HG03064 (cell line): ENCODE data around the gene DPH7.
"Not testable (repeated sequence)": the region's sequence is repeated elsewhere in the genome, so short reads cannot be mapped to it uniquely, and the experiment has no call there.

ENCODE experiments used
- ATAC-seq: cut with Tn5 transposase; IDR thresholded peaks from one replicate; pipeline ENCODE4 v1.9.1; 2021; ENCODE audit warnings: low read depth; ENCODE audit not compliant: unreplicated experiment

The DPH7 gene

DNA sequence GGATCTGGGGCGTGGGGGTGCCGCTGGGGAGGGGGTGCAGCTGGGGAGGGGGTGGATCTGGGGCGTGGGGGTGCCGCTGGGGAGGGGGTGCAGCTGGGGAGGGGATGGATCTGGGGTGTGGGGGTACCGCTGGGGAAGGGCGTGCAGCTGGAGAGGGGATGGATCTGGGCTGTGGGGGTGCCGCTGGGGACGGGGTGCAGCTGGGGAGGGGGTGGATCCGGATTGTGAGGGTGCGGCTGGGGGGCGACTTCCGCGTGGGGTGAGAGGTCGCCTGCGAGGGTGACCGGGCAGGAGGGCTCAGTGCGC, 27.8 kb downstream of the DPH7 start:
- not testable (repeated sequence) for ATAC-seq

DNA sequence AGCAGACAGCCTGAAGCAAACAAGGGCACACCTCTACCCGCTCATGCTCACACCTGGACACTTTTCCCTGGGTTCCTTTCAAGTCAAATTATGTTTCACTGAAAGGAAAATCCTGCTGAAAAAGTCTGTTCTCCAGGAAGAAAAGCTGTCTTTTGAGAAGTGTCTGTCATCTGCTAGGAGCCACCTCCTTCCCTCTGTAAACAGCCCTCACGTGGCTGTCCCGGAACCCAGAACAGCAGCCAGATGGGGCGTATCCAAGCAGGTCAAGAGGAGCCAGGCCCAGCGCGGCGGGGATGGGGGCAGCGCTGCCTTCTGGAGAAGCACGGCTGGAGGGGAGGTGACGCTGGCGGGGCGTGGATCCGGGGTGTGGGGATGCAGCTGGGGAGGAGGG, 28.5 kb downstream of the DPH7 start, which contains the start of gene PNPLA7:
Gene PNPLA7 (minus strand): TSS at position 172 of the 391 bp plus-strand sequence. CDS start 205 bp downstream, outside the sequence.
- ATAC-seq: no peak

DNA sequence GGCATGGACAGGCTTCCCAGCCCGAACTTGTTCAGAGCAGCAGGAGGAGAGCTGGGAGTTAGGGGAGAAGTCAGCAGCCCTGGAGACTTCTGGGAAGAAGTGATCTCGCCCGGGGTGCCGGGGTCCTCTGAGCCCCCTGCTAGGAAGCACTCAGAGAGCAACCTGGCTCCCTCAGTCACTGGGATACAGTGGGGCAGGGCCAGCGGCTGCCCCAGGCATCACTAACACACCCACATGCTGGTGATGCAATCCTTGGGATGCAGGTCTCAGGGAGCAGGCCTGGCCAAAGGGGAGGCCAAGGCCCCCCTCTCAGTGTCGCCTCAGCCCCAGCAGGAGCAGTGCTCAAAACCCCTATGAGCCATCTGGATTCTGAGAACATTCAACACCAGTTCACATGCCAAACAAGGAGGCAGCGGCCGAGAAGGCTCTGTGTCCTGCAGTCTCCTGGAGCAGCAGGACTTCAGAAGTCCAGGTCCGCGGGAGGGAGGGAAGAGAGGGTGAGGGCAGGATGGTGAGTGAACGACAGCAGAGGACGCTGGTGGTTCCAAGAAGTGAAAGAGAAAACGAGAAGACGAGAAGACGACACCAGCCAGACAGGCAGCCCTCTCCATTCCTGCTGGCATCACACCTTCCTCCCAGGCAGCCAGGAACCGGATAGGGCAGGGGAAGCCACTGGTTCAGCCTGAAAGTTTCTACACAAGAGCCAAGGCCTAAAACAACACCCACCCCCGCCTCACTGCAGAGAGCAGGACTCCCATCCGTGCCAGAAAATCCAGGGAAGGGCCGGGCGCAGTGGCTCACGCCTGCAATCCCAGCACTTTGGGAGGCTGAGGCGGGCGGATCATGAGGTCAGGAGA, 30.8 kb downstream of the DPH7 start:
- no peak for ATAC-seq

DNA sequence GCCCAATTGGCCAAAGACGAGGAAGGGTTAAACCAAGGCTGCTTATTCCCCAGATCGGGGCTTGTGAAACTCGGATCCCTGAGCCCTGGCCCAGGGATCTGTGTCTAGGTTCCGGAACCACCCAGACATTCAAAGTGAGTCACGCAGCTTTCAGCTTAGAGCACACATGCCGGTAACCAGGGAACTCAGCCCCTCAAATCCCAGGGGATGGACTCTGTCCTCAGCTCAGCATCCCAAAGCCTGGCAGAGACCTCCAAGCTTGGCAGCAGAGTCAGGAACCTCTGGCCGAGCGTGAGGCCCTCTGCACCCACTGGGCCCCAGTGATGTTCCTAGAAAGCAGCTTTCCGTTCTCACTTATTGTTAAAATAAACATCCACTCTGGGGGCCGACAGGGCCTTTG, 33.6 kb downstream of the DPH7 start:
- ATAC-seq: no peak

DNA sequence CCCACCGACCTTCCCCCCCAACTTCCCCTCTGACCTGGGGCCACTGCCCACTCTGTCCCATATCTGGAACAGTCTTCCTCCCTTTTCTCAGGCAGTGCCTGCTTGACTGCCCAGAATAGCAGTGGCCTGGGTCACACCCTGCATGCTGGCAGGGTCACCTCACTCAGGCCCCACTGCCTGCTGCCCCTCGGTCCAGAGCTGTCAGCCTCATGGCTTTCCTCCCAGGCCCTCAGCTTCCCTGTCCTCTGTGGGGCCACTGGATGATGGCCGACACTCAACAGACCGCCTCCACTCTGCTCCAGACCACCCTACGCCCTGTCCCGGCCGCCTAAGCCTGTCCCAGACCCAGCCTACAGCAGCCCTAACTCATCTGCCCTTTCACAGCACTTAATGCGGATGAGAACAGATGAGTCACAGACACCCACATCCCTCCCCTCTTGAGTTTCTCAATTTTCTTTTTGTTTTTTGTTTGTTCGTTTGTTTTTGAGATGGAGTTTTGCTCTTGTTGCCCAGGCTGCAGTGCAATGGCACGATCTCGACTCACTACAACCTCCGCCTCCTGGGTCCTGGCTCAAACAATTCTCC, 34.5 kb downstream of the DPH7 start:
- ATAC-seq: no peak

DNA sequence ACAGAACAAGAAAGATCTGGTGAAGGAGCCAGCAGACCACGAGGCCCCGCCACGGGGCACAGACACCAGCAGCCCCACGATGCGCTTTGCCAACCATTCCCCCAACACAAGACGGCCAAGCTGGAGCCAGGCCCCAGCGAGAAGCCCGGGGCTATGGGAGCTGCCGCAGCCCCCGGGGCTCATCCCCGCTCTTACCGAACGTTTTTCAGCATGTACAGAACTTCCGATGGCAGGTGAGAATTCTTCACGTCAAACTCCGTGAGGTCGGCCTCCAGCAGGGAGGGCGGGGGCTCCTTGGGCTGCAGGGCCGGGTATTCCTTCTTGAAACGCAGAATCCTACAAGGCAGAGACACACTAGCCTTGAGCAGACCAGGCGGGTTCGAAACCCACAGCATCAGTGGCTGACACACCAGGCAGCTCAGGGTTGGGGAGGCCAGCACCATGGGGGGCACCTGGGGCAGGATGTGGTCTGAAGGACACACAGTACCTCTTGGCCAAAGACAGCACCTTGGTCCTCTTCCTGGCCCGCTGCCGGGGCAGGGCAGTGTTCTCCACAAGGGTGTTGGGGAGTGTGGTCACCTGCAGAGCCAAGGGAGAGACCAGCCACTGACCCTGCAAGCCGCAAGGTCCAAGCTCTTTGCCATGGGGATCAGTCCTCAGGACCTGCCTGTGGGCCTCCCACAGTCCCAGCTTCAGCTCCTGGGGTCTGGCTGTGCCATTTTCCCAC, 35.3 kb downstream of the DPH7 start:
- ATAC-seq: no peak

DNA sequence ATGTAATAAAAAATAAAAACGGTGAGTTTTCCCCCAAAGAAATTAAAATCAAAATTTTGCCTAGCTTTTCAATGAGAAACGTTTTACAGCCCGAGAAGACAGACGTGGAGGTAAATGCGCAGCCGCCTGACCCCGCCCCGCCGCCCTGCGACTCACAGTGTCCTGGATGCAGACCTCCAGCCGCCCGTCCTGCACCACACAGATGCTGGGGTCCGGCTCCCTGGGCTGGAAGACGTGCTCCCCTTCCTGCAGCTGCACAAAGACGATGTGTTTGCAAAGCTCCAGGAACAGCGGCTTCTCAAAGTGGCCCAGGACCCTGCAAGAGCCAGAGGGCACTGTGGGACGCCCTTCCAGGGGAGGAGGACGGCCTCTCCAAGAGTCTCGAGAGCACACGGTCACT, 36.2 kb downstream of the DPH7 start:
- ATAC-seq: no peak

DNA sequence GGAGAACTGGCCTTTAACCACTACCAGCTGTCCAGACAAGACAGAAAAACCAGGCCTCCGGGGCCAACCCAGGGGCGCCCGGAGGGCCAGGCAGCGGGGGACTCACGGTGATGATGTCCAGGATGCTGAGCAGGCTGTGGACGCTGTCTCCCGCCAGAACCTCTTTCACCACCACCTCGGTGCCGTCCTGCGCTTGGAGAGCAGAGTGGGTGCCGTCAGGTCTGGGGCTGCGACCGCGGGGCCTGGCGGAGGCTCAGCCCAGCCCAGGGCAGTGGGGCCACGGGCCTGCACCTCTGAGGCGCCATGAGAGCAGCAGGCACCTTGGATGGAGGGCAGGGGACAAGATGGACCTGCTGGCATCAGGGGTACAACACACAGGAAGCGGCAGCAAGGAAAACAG, 38.2 kb downstream of the DPH7 start:
- no peak for ATAC-seq

DNA sequence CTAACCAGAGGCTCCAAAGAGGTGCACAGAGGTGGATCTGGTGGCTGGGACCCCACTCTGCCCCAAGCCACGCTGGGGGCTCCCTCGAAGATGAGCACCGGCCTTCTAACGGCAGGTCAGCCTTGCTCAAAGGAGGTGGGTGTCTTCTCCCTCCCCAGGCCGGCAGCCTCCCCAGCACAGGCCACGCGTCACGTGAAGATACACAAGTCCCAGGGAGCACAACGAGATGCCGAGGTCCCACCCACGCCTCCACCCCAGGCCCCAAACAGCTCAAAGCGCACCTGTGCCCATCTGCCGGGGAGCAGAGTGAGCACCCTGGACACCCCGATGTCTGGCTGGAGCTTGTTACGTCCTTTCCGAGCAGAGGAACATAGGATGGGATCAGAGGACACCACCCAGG, 40.7 kb downstream of the DPH7 start:
- no peak for ATAC-seq

DNA sequence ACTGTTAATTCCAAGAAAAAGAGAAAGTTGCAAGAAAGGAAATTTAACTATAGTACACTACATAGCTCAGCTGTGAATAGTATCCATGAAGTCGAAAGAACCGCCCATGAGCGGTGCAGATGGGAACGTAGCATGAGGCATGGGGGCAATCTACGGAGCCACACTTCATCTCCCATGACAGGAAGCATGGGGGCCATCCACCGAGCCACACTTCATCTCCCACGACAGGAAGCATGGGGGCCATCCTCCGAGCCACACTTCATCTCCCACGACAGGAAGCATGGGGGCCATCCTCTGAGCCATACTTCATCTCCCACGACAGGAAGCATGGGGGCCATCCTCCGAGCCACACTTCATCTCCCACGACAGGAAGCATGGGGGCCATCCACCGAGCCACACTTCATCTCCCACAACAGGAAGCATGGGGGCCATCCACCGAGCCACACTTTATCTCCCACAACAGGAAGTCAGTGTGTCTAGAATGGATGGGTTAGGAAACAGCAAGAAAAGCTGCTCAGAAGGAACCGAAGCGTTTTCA, 42.1 kb downstream of the DPH7 start:
- not testable (repeated sequence) for ATAC-seq

DNA sequence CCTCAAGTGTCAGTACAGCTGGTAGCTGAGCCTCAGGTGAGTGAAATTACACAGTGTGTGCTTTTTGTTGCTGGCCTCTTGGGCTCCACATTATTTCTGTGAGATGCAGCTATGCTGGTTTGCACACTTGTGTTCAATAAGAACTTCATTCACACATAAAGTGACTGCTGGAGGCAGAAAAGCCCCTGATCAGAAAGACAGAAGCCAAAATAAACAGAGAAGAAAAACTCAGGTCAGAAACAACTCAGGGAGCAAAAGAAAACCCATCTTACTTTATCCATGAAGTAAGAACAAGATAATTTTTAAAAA, 43.7 kb downstream of the DPH7 start:
- ATAC-seq: no peak

DNA sequence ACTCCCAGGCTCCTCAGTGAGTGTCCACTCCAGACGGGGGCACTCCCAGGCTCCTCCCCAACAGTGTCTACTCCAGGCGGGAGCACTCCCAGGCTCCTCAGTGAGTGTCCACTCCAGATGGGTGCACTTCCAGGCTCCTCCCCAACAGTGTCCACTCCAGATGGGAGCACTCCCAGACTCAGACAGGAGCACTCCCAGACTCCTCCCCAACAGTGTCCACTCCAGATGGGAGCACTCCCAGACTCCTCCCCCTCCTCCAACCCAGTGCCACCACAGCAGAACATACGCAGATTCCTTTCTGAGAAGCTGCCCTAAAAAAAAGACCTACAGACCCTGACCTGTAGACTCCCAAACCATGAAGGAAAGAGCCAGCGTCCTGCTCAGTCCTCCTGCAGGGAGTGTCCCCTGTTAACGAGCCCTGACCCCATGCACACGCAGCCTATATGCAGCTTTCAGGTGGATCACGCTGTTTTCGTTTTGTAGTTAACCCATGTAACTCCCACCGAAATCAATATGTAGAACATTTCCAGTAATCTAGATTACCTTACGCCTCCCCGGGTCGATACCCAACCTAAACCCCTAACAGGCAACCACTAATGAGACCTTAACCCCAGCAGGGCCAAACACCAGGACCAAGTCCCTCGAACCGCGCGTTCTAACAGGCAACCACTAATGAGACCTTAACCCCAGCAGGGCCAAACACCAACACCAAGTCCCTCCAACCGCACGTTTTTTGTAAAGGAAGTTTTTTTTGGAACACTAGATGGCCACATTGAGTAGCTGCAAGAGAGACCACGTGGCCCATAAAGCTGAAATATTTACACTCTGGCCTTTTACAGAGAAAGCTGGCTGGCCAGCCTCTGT, 44.2 kb downstream of the DPH7 start:
- ATAC-seq: no peak

DNA sequence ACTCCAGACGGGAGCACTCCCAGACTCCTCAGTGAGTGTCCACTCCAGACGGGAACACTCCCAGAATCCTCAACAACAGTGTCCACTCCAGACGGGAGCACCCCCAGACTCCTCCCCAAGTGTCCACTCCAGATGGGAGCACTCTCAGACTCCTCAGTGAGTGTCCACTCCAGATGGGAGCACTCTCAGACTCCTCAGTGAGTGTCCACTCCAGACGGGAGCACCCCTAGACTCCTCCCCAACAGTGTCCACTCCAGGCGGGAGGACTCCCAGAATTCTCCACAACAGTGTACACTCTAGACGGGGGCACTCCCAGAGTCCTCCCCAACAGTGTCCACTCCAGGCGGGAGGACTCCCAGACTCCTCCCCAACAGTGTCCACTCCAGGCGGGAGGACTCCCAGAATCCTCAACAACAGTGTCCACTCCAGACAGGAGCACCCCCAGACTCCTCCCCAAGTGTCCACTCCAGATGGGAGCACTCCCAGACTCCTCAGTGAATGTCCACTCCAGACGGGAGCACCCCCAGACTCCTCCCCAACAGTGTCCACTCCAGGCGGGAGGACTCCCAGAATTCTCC, 45.7 kb downstream of the DPH7 start:
- ATAC-seq: not testable (repeated sequence)

DNA sequence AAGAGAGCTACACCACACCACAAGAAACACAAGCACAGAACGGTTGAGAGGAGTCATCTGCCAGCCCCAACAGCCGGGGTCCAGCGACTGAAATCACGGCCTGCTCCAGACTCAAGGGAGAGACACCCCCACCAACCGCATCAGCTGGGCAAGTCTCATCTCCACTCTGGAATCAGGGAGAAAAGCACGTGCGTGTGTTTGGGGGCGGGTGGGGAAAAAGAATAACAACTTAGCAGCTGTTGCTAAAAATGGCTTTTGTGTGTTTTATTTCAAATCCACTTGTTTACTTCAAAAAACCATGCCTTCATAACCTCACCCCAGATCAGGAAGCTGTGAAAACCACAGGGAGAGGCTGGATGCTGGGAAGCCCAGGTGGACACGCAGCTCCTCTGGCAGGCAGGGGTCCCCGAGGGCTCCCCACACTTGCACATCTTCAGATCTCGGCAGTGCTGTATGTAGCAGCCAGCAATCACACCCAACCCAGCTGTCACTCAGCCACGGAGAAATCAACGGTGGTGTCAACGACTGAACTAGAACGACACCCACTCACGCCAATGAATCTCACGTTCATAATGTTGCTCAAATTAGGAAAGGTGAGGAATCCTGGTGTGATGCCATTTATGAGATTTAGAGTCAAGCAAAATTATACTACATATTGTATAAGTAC, 47.5 kb downstream of the DPH7 start:
- ATAC-seq: no peak

DNA sequence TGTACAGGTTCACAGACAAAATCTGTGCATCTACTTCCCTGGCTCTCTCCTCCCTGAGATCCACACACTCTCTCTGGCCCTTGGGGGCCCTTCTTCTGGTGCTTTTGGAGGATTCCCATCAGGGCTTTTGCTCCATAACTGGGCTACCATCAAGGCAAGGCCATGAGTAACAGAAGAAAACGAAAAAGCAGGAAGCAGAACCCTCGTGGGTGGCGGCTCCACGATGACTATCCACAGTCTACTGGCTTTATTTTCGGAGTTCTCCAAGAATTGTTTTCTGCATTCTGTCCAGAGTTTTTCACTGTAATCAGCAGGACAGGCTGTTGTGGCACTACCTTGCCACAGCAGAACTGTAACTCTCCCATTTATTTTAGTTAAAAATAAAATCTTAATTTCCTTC, 48.4 kb downstream of the DPH7 start:
- ATAC-seq: no peak

DNA sequence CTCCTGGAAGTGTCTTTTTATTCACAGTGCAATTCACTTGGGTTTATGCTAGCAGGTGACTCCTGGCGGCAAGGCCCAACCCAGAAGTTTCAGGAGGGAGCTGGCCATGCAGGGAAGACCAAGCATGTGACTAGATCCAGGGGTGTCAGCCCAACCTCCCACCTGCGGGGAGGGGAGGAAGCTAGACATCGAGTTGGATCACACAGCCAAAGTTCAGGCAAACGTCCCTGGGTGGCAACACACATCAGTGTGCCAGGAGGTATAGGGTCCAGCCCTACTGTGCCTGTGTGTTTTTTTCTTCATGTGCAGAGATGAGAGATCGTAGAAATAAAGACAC, 53.8 kb downstream of the DPH7 start:
- ATAC-seq: no peak

DNA sequence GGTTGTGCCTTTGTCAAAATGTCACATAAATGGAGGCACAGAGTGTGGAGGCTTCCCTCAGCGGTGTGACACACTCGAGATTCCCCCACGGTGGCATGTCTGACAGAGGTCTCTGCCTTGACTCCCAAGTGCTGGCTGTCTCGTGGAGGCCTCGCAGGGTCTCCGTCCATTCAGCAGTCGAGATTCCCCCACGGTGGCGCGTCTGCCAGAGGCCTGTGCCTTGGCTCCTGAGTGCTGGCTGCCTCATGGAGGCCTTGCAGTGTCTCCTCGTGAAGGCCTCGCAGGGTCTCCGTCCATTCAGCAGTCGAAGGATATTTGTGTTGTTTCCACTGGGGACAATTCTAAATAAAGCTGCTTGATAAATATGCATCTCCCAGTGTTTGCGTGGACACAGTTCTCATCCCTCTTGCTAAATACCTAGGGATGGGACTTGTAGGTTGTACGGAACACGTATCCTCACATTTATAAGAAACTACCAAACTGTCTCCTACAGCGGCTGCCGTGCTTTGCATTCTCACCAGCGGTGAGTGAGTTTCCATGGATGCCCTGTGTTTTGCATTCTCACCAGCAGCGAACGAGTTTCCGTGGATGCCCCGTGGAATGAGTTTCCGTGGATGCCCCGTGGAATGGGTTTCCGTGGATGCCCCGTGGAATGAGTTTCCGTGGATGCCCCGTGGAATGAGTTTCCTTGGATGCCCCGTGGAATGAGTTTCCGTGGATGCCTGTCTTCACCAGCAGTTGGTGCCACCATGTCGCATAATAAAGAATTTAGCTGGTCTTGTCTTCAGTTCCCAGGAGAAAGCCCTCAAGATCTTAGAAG, 54.4 kb downstream of the DPH7 start:
- no peak for ATAC-seq

DNA sequence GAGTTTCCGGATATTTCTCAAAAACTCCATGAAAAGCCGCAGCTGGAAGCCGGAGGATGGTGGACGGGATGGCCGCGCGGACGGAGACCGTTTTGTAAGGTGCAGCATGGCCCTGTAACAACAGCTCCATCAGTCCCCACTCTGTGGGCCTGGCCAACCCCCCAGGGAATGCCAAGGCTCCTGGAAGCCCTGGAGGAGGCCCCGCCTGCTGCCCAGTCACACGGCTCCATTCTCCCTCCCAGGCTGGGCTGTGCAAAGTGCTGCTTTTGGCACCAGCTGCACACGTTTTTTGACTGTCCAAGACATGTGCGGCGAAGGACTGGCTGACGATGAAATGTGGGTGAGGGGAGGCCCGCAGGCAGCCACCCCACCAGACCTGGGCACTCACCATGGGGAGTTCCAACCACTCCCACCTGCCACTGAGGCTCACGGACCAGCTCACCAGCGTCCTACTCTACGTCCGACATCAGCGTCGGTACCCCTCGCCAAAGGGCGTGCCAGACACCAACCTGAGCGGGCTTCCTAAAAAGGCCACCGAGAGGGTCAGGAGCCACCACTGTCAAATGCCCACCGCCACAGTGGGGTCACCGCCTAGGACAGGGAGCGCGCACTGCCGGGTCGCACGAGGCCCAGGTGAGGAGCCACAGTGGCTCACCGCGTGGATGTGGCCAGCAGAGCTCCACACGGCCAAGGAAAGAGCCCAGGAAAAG, 55.8 kb downstream of the DPH7 start:
- ATAC-seq: no peak
